Cardiac fibroblast (primary cell): Measurements from ENCODE around the gene CDC40.

Experiments
- DNase-seq, 2 donors: peaks; one replicate each; pipeline versions ENCODE4 v3.0.0 to v3.0.0-alpha.2; 2010; ENCODE audit warnings: low read depth in 2 of 2
- H3K4me3 ChIP-seq, 2 donors: replicated peaks in 1 of 2; 1 replicate in 1 of 2; 2 replicates in 1 of 2; pipeline ENCODE4 v1.5.1; 2011; ENCODE audit warnings: low read depth in 2 of 2, low read length in 2 of 2, mild to moderate bottlenecking in 2 of 2, moderate library complexity in 1 of 2
- TF ChIP-seq, protein P1 (sequence below): IDR thresholded peaks from one replicate; pipeline ENCODE4 v1.5.1; 2011; ENCODE audit warnings: low read depth, mild to moderate bottlenecking, low read length, inconsistent platforms

The CDC40 gene

DNA sequence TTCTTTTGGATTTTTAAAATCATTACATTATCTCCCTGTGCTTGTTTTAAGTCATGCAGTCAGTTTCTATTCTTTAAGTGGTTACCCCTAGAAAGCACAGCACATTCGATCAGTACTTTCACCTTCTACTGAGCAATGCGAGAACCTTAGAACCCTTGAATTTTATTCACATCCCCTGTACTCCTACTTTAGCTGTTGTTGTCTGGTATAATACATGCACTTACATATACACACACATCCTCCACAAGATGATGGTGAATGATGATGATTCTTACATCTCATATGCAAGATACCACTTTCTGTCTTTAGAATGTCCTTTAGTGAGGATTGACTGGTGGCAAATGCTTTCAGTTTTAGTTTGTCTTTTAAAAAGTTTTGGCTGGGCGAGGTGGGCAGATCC lies 5.7 kb downstream of the CDC40 start:
- DNase-seq = no peak
- TF ChIP-seq, protein P1, sequence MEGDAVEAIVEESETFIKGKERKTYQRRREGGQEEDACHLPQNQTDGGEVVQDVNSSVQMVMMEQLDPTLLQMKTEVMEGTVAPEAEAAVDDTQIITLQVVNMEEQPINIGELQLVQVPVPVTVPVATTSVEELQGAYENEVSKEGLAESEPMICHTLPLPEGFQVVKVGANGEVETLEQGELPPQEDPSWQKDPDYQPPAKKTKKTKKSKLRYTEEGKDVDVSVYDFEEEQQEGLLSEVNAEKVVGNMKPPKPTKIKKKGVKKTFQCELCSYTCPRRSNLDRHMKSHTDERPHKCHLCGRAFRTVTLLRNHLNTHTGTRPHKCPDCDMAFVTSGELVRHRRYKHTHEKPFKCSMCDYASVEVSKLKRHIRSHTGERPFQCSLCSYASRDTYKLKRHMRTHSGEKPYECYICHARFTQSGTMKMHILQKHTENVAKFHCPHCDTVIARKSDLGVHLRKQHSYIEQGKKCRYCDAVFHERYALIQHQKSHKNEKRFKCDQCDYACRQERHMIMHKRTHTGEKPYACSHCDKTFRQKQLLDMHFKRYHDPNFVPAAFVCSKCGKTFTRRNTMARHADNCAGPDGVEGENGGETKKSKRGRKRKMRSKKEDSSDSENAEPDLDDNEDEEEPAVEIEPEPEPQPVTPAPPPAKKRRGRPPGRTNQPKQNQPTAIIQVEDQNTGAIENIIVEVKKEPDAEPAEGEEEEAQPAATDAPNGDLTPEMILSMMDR = no peak
- no peak overlapping the region for H3K4me3 ChIP-seq

DNA sequence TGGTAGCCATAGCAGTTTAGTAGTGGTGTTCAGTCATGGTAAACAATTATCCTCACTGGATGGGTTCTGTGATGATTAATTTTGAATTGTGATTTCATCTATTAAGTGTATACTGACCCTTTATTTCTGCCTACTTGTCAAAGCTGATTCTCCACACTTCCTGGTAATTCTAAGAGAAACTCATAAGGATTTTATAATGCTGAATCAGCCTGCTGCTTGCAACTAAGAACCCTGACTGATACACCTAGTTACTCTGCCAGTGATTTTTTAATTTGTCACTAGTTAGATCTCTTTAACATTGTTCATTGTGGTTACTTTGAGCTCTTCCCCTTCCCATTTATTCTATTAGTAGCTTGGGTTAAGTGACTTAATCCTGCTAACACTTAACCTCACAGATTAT lies 8.6 kb downstream of the CDC40 start:
- DNase-seq = peak in 1 of 2 donors; percentile 24
- TF ChIP-seq, protein P1 = no peak
- no peak overlapping the region for H3K4me3 ChIP-seq

DNA sequence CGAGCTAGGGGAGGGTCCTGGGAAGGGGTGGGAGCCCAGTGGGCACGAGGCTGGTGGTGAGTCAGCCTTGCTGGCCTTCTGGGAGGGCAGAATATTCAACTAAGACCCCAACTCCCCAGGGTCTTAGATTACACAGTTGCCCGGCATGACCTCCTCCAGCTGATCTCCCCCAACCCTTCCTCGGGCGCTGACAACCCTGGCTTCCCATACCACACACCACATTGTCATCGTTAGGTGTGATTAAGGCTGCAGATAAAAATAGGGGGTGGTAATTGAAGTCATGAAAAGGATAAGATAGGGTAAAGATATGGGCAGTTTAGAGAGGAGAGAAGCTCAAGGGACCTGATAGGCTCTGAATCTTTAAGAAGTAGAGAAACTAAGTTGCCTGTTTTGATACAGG lies 10.5 kb downstream of the CDC40 start:
- H3K4me3 ChIP-seq = no peak overlapping the region

DNA sequence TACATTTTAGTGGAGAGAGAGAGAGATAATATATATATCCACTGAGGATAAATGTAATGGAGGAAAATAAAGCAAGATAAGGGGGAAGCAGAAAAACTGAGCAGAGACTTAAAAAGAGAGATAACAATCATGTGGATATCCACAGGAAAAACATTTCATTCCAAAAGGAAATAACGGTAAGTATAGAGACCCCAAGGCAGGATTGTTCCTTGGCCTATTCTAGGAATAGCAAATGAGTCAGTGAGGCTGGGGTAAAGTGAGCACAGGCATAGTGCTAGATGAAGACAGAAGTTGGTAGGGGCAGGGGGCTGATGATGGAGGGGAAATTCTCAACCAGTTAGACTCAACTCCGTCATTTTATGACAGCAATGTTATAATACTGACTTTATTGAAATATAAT lies 11.2 kb downstream of the CDC40 start:
- no peak for DNase-seq
- TF ChIP-seq, protein P1 = no peak
- H3K4me3 ChIP-seq = no peak overlapping the region

More for the DNA sequence above, 10.5 kb downstream of the CDC40 start:
- DNase-seq = no peak
- TF ChIP-seq, protein P1 = no peak

DNA sequence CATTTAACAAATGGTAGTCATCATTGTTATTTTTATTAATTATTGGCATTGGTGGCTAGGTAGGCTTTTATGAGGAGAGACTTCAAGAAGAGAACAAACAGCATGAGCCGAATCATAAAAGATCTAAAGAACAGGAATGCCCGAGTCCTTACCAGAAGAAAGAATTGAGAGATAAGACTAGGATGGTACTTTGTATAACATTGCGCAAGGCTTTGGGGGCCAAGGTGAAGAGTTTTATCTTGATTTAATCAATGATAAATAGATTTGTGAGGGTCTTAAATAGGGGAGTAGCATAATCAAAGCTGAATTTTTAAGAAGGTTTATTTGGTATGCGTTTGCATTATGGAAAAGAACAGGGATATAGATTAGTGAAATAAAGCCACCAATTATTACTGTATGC lies 15.4 kb downstream of the CDC40 start:
- no peak for DNase-seq
- H3K4me3 ChIP-seq = no peak overlapping the region
- TF ChIP-seq, protein P1 = no peak

DNA sequence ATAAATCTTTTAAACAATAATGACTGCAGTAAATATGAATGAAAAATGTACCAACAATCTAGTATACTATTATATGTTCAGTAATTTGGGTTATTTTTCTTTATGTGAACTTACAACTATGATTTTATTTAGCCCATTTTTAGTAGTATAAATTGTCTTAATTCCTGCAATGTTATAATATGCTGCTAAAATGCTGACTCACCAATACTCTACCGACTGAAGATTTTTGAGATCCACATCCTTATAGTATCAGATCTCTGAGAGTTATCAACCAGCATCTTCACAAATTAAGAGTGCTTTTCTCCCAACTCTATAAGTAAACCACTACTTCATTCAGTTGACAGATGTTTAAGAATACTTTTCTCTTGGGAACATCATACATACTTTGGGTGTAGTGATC lies 16.6 kb downstream of the CDC40 start:
- H3K4me3 ChIP-seq = no peak overlapping the region
- DNase-seq = no peak

DNA sequence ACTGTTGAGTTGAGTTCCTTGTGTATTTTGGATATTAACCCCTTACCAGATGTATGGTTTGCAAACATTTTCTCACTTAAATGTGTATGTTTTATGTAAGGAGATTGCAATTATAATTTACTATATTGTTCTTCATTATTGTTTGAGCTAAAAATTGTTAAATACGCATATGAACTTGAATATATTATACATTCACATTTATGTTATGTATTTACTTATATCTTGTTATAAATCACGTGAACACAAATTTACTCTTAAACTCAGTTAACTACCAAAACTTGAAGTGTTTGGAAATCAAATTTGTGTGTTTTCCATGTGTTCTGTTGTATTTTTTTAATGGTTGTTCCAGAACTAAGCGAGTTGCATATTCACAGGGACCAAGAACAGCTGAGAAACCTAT lies 18.3 kb downstream of the CDC40 start:
- no peak for DNase-seq
- TF ChIP-seq, protein P1 = no peak
- no peak overlapping the region for H3K4me3 ChIP-seq

More for the DNA sequence above, 16.6 kb downstream of the CDC40 start:
- TF ChIP-seq, protein P1 = no peak
